Right lobe of liver (tissue), 6 donors: Measurements from ENCODE around the gene AIDA. TPM values are rescaled to one million over a fixed set of nuclear protein-coding genes. Genes with fewer than 3 reads are reported as not detected.

Experiments used
- ATAC-seq, 4 donors: fragments of 200-7000 bp; cut with Tn5 transposase; one replicate each; pipeline ENCODE4 v1.9.1; 2020; ENCODE audit warnings: mild to moderate bottlenecking in 4 of 4, moderate library complexity in 4 of 4
- DNase-seq, 3 donors: peaks; one replicate each; pipeline ENCODE4 v3.0.0-alpha.2; 2020
- H3K27ac ChIP-seq, 3 donors: fragments of 200-600 bp; one replicate each; pipeline ENCODE4 v1.8.0; 2022
- H3K27me3 ChIP-seq, 2 donors: fragments of 200-600 bp; one replicate each; pipeline ENCODE4 v1.8.0; 2022
- H3K36me3 ChIP-seq, 4 donors: fragments of 200-600 bp; sonication (generic) in 1 of 4; one replicate each; pipeline versions ENCODE4 v1.5.1 to v1.8.0; 2017 to 2022; ENCODE audit warnings: control low read depth in 1 of 4
- H3K4me1 ChIP-seq, 4 donors: fragments of 200-600 bp; sonication (generic) in 1 of 4; one replicate each; pipeline versions ENCODE4 v1.5.1 to v1.8.0; 2017 to 2022; ENCODE audit warnings: control low read depth in 1 of 4
- H3K4me3 ChIP-seq, 3 donors: fragments of 200-600 bp; one replicate each; pipeline ENCODE4 v1.8.0; 2022
- H3K9me3 ChIP-seq, 4 donors: fragments of 200-600 bp; sonication (generic) in 1 of 4; one replicate each; pipeline versions ENCODE4 v1.5.1 to v1.8.0; 2017 to 2022; ENCODE audit warnings: control low read depth in 1 of 4
- CTCF ChIP-seq, 4 donors: fragments of 200-600 bp in 3 of 4; fragments of 450-650 bp in 1 of 4; IDR thresholded peaks; one replicate each; pipeline versions ENCODE4 v1.5.1 to v1.8.0; 2016 to 2022; ENCODE audit warnings: antibody characterized with exemption in 4 of 4, mild to moderate bottlenecking in 2 of 4
- POLR2A ChIP-seq: fragments of 450-650 bp; IDR thresholded peaks from one replicate; pipeline ENCODE4 v1.6.1; 2017; ENCODE audit warnings: antibody characterized with exemption, mild to moderate bottlenecking
- WGBS: methylation state at CpG from one replicate; pipeline ENCODE4 v1.1.6; 2018; ENCODE audit warnings: low coverage, low lambda C conversion rate; ENCODE audit not compliant: insufficient coverage; ENCODE audit errors: missing lambda C conversion rate; 5-methylcytosine and 5-hydroxymethylcytosine counted together
- intact Hi-C, 2 donors: fragments of 100-400 bp; cut with DNase I; formaldehyde crosslinking; loops; one replicate each; pipeline versions ENCODE4 v1.11.2 to v1.14.1; 2022
- total RNA-seq, 6 experiments: library from RNA; depleted of rRNA in 2 of 6; stranded (reverse); fragments of >200 nt in 2 of 6; fragmentation: NEBNext Ultra II Directional in 3 of 6; extraction: Animal tissue kit (Norgen Biotek cat#: 25700) in 3 of 6; gene quantifications; one replicate each; pipeline versions ENCODE4 v1.1.0 to v1.2.4, GENCODE V29; 2016 to 2023
- donor health status: DM: no; HTN: yes; CAD: no.
- donor health status: DM: no; HTN: no; CAD: no.
- donor health status: DM: no; HTN: no; CAD: no.
- donor health status: DM: no; HTN: yes; CAD: no.
- donor health status: DM: no; HTN: yes; CAD: no.

The AIDA gene
- total RNA-seq, 6 experiments from 2014 or later, result 23.9 to 35.2 (median 29.8) TPM

- H3K27me3 ChIP-seq, result no peaks in the 10 kb centered on the region
- TF ChIP-seq POLR2A (no peak), CTCF (IDR thresholded peaks at IDR 0.05) (no peak)
- WGBS, result 90% methylated on average over 1 of the region's 1 CpG
- H3K9me3 ChIP-seq, result no peaks in the 10 kb centered on the region
- DNase-seq (no peak), ATAC-seq (no peak)
- intact Hi-C loops, result no loop called here
- H3K4me1 ChIP-seq, result no peaks in the 10 kb centered on the region
- no peak overlapping the region for H3K27ac ChIP-seq
- H3K4me3 ChIP-seq, result no peak overlapping the region
- peaks cover 0 to 63% (median 39%) of the 10 kb centered on the region in 4 donors for H3K36me3 ChIP-seq
These were observed 22.4 kb upstream of the AIDA start for GRCh38 chr1:222734740-222735139.

DNA sequence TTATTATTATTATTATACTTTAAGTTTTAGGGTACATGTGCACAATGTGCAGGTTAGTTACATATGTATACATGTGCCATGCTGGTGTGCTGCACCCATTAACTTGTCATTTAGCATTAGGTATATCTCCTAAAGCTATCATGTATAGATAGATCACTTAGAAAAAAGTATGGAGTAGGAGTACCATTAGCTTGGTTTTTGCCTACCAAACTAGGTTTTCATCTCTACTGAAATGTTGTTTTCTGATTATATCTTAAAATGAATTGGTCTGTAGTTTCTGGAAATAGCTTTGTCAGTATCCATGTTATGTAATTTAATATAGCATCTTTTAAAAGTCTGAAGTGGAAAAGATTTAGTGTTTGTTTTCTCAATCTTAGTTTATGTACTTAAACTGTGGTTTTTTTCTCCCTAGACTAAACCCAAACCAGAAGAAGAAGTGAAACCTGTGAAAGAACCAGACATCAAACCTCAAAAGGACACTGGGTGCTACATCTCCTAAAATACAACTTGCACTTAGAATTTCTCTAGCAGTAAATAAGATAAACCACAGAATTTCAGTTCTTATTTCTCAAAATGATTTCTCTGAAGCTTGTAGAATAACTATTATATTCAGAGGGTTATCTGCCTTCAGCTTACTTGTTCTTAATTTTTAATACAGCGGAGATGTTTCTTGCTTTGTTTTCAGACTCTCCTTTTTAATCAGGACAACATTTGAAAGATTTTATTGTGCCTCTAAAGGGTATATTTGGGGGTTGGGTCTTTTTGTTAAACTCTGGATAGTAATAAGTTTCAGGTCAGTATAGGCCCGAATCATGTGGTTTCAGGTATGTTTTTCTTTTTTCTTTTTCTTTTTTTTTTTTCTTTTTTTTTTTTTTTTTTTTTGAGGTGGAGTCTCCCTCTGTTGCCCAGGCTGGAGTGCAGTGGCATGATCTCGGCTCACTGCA lies 20.2 kb upstream of the AIDA start:
- DNase-seq (no peak), ATAC-seq (no peak)
- Histone ChIP-seq H3K36me3 (peaks cover 0 to 84% (median 52%) of the 10 kb centered on the region in 4 donors), H3K9me3 (no peaks in the 10 kb centered on the region), H3K4me3 (no peak overlapping the region), H3K27me3 (no peaks in the 10 kb centered on the region), H3K4me1 (no peaks in the 10 kb centered on the region), H3K27ac (no peak overlapping the region)
- intact Hi-C loops, result no loop called here
- WGBS, result 83% methylated on average over 3 of the region's 3 CpGs
- no peak for TF ChIP-seq CTCF (IDR thresholded peaks at IDR 0.05)
- TF ChIP-seq POLR2A, result no peak

- ATAC-seq (no peak), DNase-seq (no peak)
- H3K36me3 ChIP-seq, result peaks cover 0 to 97% (median 60%) of the 10 kb centered on the region in 4 donors
- no peak overlapping the region for H3K4me3 ChIP-seq
- H3K9me3 ChIP-seq, result no peaks in the 10 kb centered on the region
- TF ChIP-seq CTCF (IDR thresholded peaks at IDR 0.05), result no peak
- no peak for TF ChIP-seq POLR2A
- no peaks in the 10 kb centered on the region for H3K4me1 ChIP-seq
- H3K27me3 ChIP-seq, result no peaks in the 10 kb centered on the region
- no peak overlapping the region for H3K27ac ChIP-seq
- 71% methylated on average over 1 of the region's 1 CpG for WGBS
- intact Hi-C loops, result no loop called here
These were observed 18.6 kb upstream of the AIDA start for GRCh38 chr1:222730866-222731265.

- intact Hi-C loops, result no loop called here
- peaks cover 0 to 98% (median 59%) of the 10 kb centered on the region in 4 donors for H3K36me3 ChIP-seq
- no peaks in the 10 kb centered on the region for H3K27me3 ChIP-seq
- no peak overlapping the region for H3K4me3 ChIP-seq
- H3K9me3 ChIP-seq, result no peaks in the 10 kb centered on the region
- 78% methylated on average over 1 of the region's 1 CpG for WGBS
- no peaks in the 10 kb centered on the region for H3K4me1 ChIP-seq
- DNase-seq, result no peak
- no peak overlapping the region for H3K27ac ChIP-seq
- no peak for ATAC-seq
- TF ChIP-seq POLR2A (no peak), CTCF (IDR thresholded peaks at IDR 0.05) (no peak)
These were observed 16.5 kb upstream of the AIDA start for GRCh38 chr1:222728746-222729145.
